Activated naive CD4-positive, alpha-beta T cell treated with anti-CD3 and anti-CD28 coated beads for 36 hours (primary cell): ENCODE results near the gene POM121. TPM values are rescaled to one million over a fixed set of nuclear protein-coding genes. Genes with fewer than 3 reads are reported as not detected.
"Not testable (repeated sequence)": the region's sequence is repeated elsewhere in the genome, so short reads cannot be mapped to it uniquely, and the experiment has no call there.

Experiments used
- CTCF ChIA-PET: fragments of 350-600 bp; sonication (Branson Sonifier 250); formaldehyde crosslinking; loops from one replicate; lab custom pipeline; 2021; ENCODE audit warnings: antibody characterized with exemption; lab: Charles Lee
- DNase-seq: peaks from one replicate; pipeline ENCODE4 v3.0.0-alpha.2; 2020
- H3K27ac Mint-ChIP-seq: one replicate; pipeline ENCODE4 v1.8.0; 2021; ENCODE audit warnings: mild to moderate bottlenecking, mixed read lengths
- H3K27me3 Mint-ChIP-seq: one replicate; pipeline ENCODE4 v1.8.0; 2021; ENCODE audit warnings: low read depth, mixed read lengths
- H3K36me3 Mint-ChIP-seq: one replicate; pipeline ENCODE4 v1.8.0; 2021; ENCODE audit warnings: low read depth, mixed read lengths
- H3K4me1 Mint-ChIP-seq: one replicate; pipeline ENCODE4 v1.8.0; 2021; ENCODE audit warnings: low read depth, mixed read lengths
- H3K4me3 Mint-ChIP-seq: one replicate; pipeline ENCODE4 v1.8.0; 2021; ENCODE audit warnings: mild to moderate bottlenecking, moderate library complexity, mixed read lengths
- H3K9me3 Mint-ChIP-seq: one replicate; pipeline ENCODE4 v1.8.0; 2021; ENCODE audit warnings: mixed read lengths
- intact Hi-C: fragments of 100-400 bp; cut with micrococcal nuclease; formaldehyde crosslinking; loops from one replicate; pipeline ENCODE4 v1.15.1; 2023
- total RNA-seq, 2 experiments: library from RNA; stranded (reverse); gene quantifications; one replicate each; pipeline ENCODE4 v1.2.3, GENCODE V29; 2021

Gene POM121
- total RNA-seq, 2 experiments from 2014 or later, result 35.7 to 35.9 TPM

DNA sequence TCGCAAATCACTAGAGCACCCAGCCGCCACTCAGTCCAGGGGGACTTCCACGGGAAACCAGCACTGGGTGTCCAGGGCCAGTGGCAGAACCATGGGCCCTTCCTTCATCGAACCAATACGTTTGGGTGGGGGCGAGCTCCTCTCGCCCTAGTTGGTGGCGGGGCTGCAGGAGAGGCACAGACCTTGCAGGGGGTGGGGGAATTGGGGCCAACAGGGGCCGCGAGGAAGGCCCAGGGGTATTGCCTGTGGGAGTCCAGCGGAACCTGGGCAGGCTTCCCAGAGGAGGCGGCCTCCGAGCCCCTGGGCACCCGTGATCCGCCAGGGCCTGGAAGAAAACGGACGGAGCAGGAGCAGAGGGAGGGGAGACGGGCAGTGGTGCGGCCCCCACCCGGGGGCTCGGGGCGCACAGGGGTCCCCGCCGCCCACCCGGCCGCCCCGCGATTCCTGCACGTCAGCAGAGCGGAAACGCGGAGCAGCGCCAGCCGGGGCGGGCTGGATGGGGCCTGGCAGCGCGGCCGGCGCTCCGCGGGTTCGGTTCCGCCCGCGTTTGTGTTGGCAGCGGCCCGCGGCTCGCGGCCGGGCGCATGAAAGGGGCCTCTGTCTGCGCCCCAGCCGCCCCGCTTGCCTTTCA lies 50.9 kb downstream of the POM121 start:
- H3K27me3 Mint-ChIP-seq, DNase-seq, H3K9me3 Mint-ChIP-seq, intact Hi-C loops, H3K4me1 Mint-ChIP-seq, H3K27ac Mint-ChIP-seq, CTCF ChIA-PET, H3K36me3 Mint-ChIP-seq, H3K4me3 Mint-ChIP-seq: not testable (repeated sequence)

DNA sequence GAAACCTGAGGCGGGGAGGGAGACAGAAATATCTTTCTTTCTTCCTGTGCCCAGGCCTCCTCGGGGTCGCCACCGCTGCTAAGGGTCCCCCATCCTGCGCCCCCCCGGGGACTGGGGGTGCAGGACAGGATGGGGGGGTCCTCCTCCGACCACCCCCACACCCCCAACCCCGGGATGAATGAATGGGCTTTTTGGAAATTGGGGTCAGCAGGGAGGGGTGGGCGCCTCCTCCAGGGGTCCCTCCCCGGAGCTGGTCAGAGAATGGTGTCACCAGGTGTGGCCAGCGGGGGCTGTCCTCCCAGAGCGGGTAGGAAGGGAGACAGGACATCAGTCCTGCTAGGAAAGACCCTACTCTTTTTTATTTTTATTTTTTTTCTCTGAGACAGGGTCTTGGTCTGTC lies 51.5 kb downstream of the POM121 start:
- H3K27ac Mint-ChIP-seq, H3K9me3 Mint-ChIP-seq, CTCF ChIA-PET, H3K36me3 Mint-ChIP-seq, DNase-seq, H3K4me1 Mint-ChIP-seq, H3K27me3 Mint-ChIP-seq, intact Hi-C loops, H3K4me3 Mint-ChIP-seq: not testable (repeated sequence)

GRCh38 chr7:72980382-72980781 lies 55.5 kb downstream of the POM121 start:
- H3K4me3 Mint-ChIP-seq, intact Hi-C loops, H3K4me1 Mint-ChIP-seq, CTCF ChIA-PET, H3K27me3 Mint-ChIP-seq, H3K27ac Mint-ChIP-seq, H3K9me3 Mint-ChIP-seq, H3K36me3 Mint-ChIP-seq, DNase-seq: not testable (repeated sequence)

DNA sequence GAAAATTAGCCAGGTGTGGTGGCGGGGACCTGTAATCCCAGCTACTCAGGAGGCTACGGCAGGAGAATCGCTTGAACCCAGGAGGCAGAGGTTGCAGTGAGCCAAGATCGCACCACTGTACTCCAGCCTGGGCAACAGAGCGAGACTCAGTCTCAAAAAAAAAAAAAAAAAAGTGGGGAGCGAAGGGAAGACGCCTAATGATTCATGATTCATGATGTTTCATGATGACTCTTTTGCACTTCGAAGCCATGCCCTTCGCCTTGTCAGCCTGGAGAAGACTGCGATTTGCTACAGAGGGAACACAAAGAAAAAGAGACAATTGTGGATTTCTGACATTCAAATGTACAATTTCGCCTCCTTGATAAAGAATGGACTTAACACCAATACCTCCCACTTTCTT lies 57.2 kb downstream of the POM121 start:
- H3K27ac Mint-ChIP-seq, H3K36me3 Mint-ChIP-seq, intact Hi-C loops, H3K4me1 Mint-ChIP-seq, DNase-seq, H3K9me3 Mint-ChIP-seq, CTCF ChIA-PET, H3K27me3 Mint-ChIP-seq, H3K4me3 Mint-ChIP-seq: not testable (repeated sequence)

GRCh38 chr7:72990146-72990913 lies 65.4 kb downstream of the POM121 start:
- H3K36me3 Mint-ChIP-seq, H3K9me3 Mint-ChIP-seq, DNase-seq, H3K27ac Mint-ChIP-seq, intact Hi-C loops, H3K27me3 Mint-ChIP-seq, CTCF ChIA-PET, H3K4me3 Mint-ChIP-seq, H3K4me1 Mint-ChIP-seq: not testable (repeated sequence)

GRCh38 chr7:72995484-72995883 lies 70.6 kb downstream of the POM121 start:
- H3K4me3 Mint-ChIP-seq, H3K4me1 Mint-ChIP-seq, H3K27ac Mint-ChIP-seq, DNase-seq, H3K27me3 Mint-ChIP-seq, CTCF ChIA-PET, intact Hi-C loops, H3K36me3 Mint-ChIP-seq, H3K9me3 Mint-ChIP-seq: not testable (repeated sequence)

- CTCF ChIA-PET, H3K27me3 Mint-ChIP-seq, H3K4me3 Mint-ChIP-seq, H3K4me1 Mint-ChIP-seq, H3K27ac Mint-ChIP-seq, intact Hi-C loops, H3K36me3 Mint-ChIP-seq, DNase-seq, H3K9me3 Mint-ChIP-seq: not testable (repeated sequence)
Observed at GRCh38 chr7:72997447-72997846, 72.6 kb downstream of the POM121 start.

- DNase-seq, H3K4me1 Mint-ChIP-seq, CTCF ChIA-PET, H3K36me3 Mint-ChIP-seq, H3K27me3 Mint-ChIP-seq, H3K9me3 Mint-ChIP-seq, H3K27ac Mint-ChIP-seq, H3K4me3 Mint-ChIP-seq, intact Hi-C loops: not testable (repeated sequence)
Observed at GRCh38 chr7:72997887-72998468, 73.1 kb downstream of the POM121 start.

Other genes starting within 250 kb of the POM121 start
- 1 to 10 TPM; 2.8 to 3.3 TPM for gene TYW1B, start 96.9 kb upstream of the POM121 start, total RNA-seq
- gene TRIM74, start 44.4 kb downstream of the POM121 start, total RNA-seq, result under 1 TPM; 0.72 to 0.86 TPM
- not detected for gene SPDYE8, start 104.7 kb downstream of the POM121 start, total RNA-seq
- not detected for gene SPDYE11, start 132.8 kb downstream of the POM121 start, total RNA-seq
- not detected for gene SPDYE9, start 160.9 kb downstream of the POM121 start, total RNA-seq